BLaER1 (cell line): Measurements from ENCODE around the gene BTBD6.

Experiments used
- H3K27ac ChIP-seq: shearing (Covaris generic); formaldehyde crosslinking; 2 replicates; pipeline ENCODE4 v1.8.1; 2022
- H3K27me3 ChIP-seq: shearing (Covaris generic); formaldehyde crosslinking; 2 replicates; pipeline ENCODE4 v1.8.1; 2022
- H3K36me3 ChIP-seq: shearing (Covaris generic); formaldehyde crosslinking; 2 replicates; pipeline ENCODE4 v1.8.1; 2022
- H3K4me1 ChIP-seq: shearing (Covaris generic); formaldehyde crosslinking; 2 replicates; pipeline ENCODE4 v1.8.1; 2022
- H3K4me2 ChIP-seq: shearing (Covaris generic); formaldehyde crosslinking; 2 replicates; pipeline ENCODE4 v1.8.1; 2022
- H3K4me3 ChIP-seq: shearing (Covaris generic); formaldehyde crosslinking; 2 replicates; pipeline ENCODE4 v1.8.1; 2022
- H3K9ac ChIP-seq: shearing (Covaris generic); formaldehyde crosslinking; 2 replicates; pipeline ENCODE4 v1.8.1; 2022
- H3K9me3 ChIP-seq: shearing (Covaris generic); formaldehyde crosslinking; 2 replicates; pipeline ENCODE4 v1.8.1; 2022
- H4K20me1 ChIP-seq: shearing (Covaris generic); formaldehyde crosslinking; 2 replicates; pipeline ENCODE4 v1.8.1; 2022
- Cebpa-rat ChIP-seq: shearing (Covaris generic); IDR thresholded peaks from 2 replicates; pipeline ENCODE4 v1.8.1; 2022

Gene BTBD6

GRCh38 chr14:105248368-105249181, at the start of gene BTBD6:
BTBD6 (plus strand) TSS chr14:105248533; CDS start chr14:105248712, 179 bp downstream.
- no peaks in the 10 kb centered on the region for H3K9me3 ChIP-seq
- peak within 1 kb of the TSS; percentile 91 for H3K9ac ChIP-seq
- TF ChIP-seq Cebpa-rat, result no peak
- H3K27ac ChIP-seq, result peak within 1 kb of the TSS; percentile 94
- peaks cover 63% of the 10 kb centered on the region for H3K36me3 ChIP-seq
- no peaks in the 10 kb centered on the region for H3K27me3 ChIP-seq
- H3K4me1 ChIP-seq, result peaks cover 85% of the 10 kb centered on the region
- H3K4me2 ChIP-seq, result peak within 1 kb of the TSS; percentile 100
- peak within 1 kb of the TSS; percentile 80 for H3K4me3 ChIP-seq
- H4K20me1 ChIP-seq, result peaks cover 89% of the 10 kb centered on the region

- H4K20me1 ChIP-seq, result peaks cover 12% of the 10 kb centered on the region
- H3K27me3 ChIP-seq, result no peaks in the 10 kb centered on the region
- no peaks in the 10 kb centered on the region for H3K36me3 ChIP-seq
- H3K9ac ChIP-seq, result no peak overlapping the region
- H3K4me1 ChIP-seq, result peaks cover 100% of the 10 kb centered on the region
- H3K9me3 ChIP-seq, result no peaks in the 10 kb centered on the region
- H3K27ac ChIP-seq, result no peak overlapping the region
- no peak overlapping the region for H3K4me3 ChIP-seq
- peak overlapping the region; percentile 99 for H3K4me2 ChIP-seq
- no peak for TF ChIP-seq Cebpa-rat
These were observed 49.7 kb upstream of the BTBD6 start for GRCh38 chr14:105198588-105198987.

- Histone ChIP-seq H3K4me2 (peak overlapping the region; percentile 99), H3K4me3 (no peak overlapping the region), H4K20me1 (peaks cover 17% of the 10 kb centered on the region), H3K36me3 (no peaks in the 10 kb centered on the region), H3K27ac (no peak overlapping the region), H3K27me3 (no peaks in the 10 kb centered on the region), H3K9ac (no peak overlapping the region), H3K9me3 (no peaks in the 10 kb centered on the region), H3K4me1 (peaks cover 100% of the 10 kb centered on the region)
- TF ChIP-seq Cebpa-rat, result no peak
These were observed 49.2 kb upstream of the BTBD6 start for GRCh38 chr14:105199093-105199492.

GRCh38 chr14:105200074-105200473, 48.3 kb upstream of the BTBD6 start:
- 0 out of 2 replicates have a peak overlapping the region, but pooled peaks have one; percentile 24 for H3K9ac ChIP-seq
- no peak overlapping the region for H3K4me3 ChIP-seq
- H3K27ac ChIP-seq, result no peak overlapping the region
- no peaks in the 10 kb centered on the region for H3K36me3 ChIP-seq
- no peaks in the 10 kb centered on the region for H3K27me3 ChIP-seq
- H3K4me1 ChIP-seq, result peaks cover 100% of the 10 kb centered on the region
- H3K4me2 ChIP-seq, result peak overlapping the region; percentile 99
- TF ChIP-seq Cebpa-rat, result no peak
- no peaks in the 10 kb centered on the region for H3K9me3 ChIP-seq
- peaks cover 26% of the 10 kb centered on the region for H4K20me1 ChIP-seq

GRCh38 chr14:105200641-105201040, 47.7 kb upstream of the BTBD6 start:
- no peaks in the 10 kb centered on the region for H3K27me3 ChIP-seq
- peaks cover 100% of the 10 kb centered on the region for H3K4me1 ChIP-seq
- H3K4me3 ChIP-seq, result no peak overlapping the region; the same call in 1 of the 2 replicates
- H3K36me3 ChIP-seq, result no peaks in the 10 kb centered on the region
- H3K4me2 ChIP-seq, result peak overlapping the region; percentile 99
- TF ChIP-seq Cebpa-rat, result no peak
- no peaks in the 10 kb centered on the region for H3K9me3 ChIP-seq
- H3K27ac ChIP-seq, result no peak overlapping the region
- H3K9ac ChIP-seq, result peak overlapping the region; percentile 46
- peaks cover 32% of the 10 kb centered on the region for H4K20me1 ChIP-seq

- Histone ChIP-seq H3K4me1 (peaks cover 100% of the 10 kb centered on the region), H3K4me2 (peak overlapping the region; percentile 99), H3K27ac (peak overlapping the region; percentile 65), H3K27me3 (no peaks in the 10 kb centered on the region), H3K9me3 (no peaks in the 10 kb centered on the region), H3K36me3 (no peaks in the 10 kb centered on the region), H3K4me3 (peak overlapping the region; percentile 50), H4K20me1 (peaks cover 38% of the 10 kb centered on the region), H3K9ac (peak overlapping the region; percentile 46)
- no peak for TF ChIP-seq Cebpa-rat
These were observed 47.0 kb upstream of the BTBD6 start for GRCh38 chr14:105201156-105201924.

- Histone ChIP-seq H3K4me1 (peaks cover 100% of the 10 kb centered on the region), H3K27me3 (no peaks in the 10 kb centered on the region), H3K4me3 (peak overlapping the region; percentile 50), H3K36me3 (no peaks in the 10 kb centered on the region), H3K27ac (peak overlapping the region; percentile 65), H3K9ac (peak overlapping the region; percentile 46), H3K9me3 (no peaks in the 10 kb centered on the region), H3K4me2 (peak overlapping the region; percentile 99), H4K20me1 (peaks cover 43% of the 10 kb centered on the region)
- TF ChIP-seq Cebpa-rat, result no peak
These were observed 46.3 kb upstream of the BTBD6 start for GRCh38 chr14:105201925-105202513.

- Histone ChIP-seq H3K4me2 (peak overlapping the region; percentile 99), H3K4me1 (peaks cover 98% of the 10 kb centered on the region), H3K9ac (no peak overlapping the region)
These were observed 45.2 kb upstream of the BTBD6 start for GRCh38 chr14:105203057-105203531.

GRCh38 chr14:105203701-105204100, 44.6 kb upstream of the BTBD6 start:
- Histone ChIP-seq H3K4me3 (no peak overlapping the region), H3K4me2 (peak overlapping the region; percentile 99), H3K27ac (no peak overlapping the region), H3K4me1 (peaks cover 98% of the 10 kb centered on the region), H3K27me3 (no peaks in the 10 kb centered on the region), H3K36me3 (no peaks in the 10 kb centered on the region), H3K9me3 (no peaks in the 10 kb centered on the region), H4K20me1 (peaks cover 50% of the 10 kb centered on the region), H3K9ac (0 out of 2 replicates have a peak overlapping the region, but pooled peaks have one; percentile 24)
- TF ChIP-seq Cebpa-rat, result no peak

More at GRCh38 chr14:105203057-105203531, 45.2 kb upstream of the BTBD6 start:
- no peak for TF ChIP-seq Cebpa-rat
- Histone ChIP-seq H3K4me3 (no peak overlapping the region), H4K20me1 (peaks cover 50% of the 10 kb centered on the region), H3K27ac (peak overlapping the region; percentile 65; the same call in 1 of the 2 replicates), H3K36me3 (no peaks in the 10 kb centered on the region), H3K27me3 (no peaks in the 10 kb centered on the region), H3K9me3 (no peaks in the 10 kb centered on the region)
